BLaER1 (cell line): Measurements from ENCODE around the gene ZNF169.
"Not testable (repeated sequence)": the region's sequence is repeated elsewhere in the genome, so short reads cannot be mapped to it uniquely, and the experiment has no call there.

Experiments used
- H3K27ac ChIP-seq: shearing (Covaris generic); formaldehyde crosslinking; 2 replicates; pipeline ENCODE4 v1.8.1; 2022
- H3K27me3 ChIP-seq: shearing (Covaris generic); formaldehyde crosslinking; 2 replicates; pipeline ENCODE4 v1.8.1; 2022
- H3K36me3 ChIP-seq: shearing (Covaris generic); formaldehyde crosslinking; 2 replicates; pipeline ENCODE4 v1.8.1; 2022
- H3K4me1 ChIP-seq: shearing (Covaris generic); formaldehyde crosslinking; 2 replicates; pipeline ENCODE4 v1.8.1; 2022
- H3K4me2 ChIP-seq: shearing (Covaris generic); formaldehyde crosslinking; 2 replicates; pipeline ENCODE4 v1.8.1; 2022
- H3K4me3 ChIP-seq: shearing (Covaris generic); formaldehyde crosslinking; 2 replicates; pipeline ENCODE4 v1.8.1; 2022
- H3K9ac ChIP-seq: shearing (Covaris generic); formaldehyde crosslinking; 2 replicates; pipeline ENCODE4 v1.8.1; 2022
- H3K9me3 ChIP-seq: shearing (Covaris generic); formaldehyde crosslinking; 2 replicates; pipeline ENCODE4 v1.8.1; 2022
- H4K20me1 ChIP-seq: shearing (Covaris generic); formaldehyde crosslinking; 2 replicates; pipeline ENCODE4 v1.8.1; 2022
- Cebpa-rat ChIP-seq: shearing (Covaris generic); IDR thresholded peaks from 2 replicates; pipeline ENCODE4 v1.8.1; 2022

The ZNF169 gene

DNA sequence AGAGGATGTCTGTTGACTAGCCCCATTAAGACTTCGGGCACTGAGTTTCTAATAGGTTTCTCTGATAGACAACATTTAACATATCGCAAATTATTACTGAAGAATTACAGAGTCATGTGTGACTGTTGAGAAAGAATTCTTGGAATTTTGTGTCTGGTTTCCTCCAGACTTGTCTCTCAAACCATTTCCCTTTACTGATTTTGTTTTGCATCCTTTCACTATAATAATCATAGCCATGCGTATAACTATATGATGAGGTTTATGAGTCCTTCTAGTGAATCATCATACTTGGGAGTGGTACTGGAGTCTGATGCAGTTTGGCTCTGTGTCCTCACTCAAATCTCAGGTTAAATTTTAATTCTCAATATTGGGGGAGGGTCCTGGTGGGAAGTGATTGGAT lies 27.0 kb downstream of the ZNF169 start:
- H3K4me3 ChIP-seq = no peak overlapping the region
- H3K4me2 ChIP-seq = no peak overlapping the region
- H4K20me1 ChIP-seq = no peaks in the 10 kb centered on the region
- peaks cover 85% of the 10 kb centered on the region for H3K36me3 ChIP-seq
- no peak overlapping the region for H3K27ac ChIP-seq
- H3K27me3 ChIP-seq = no peaks in the 10 kb centered on the region
- H3K9me3 ChIP-seq = peaks cover 35% of the 10 kb centered on the region
- H3K4me1 ChIP-seq = no peaks in the 10 kb centered on the region
- no peak for TF ChIP-seq Cebpa-rat
- H3K9ac ChIP-seq = no peak overlapping the region

DNA sequence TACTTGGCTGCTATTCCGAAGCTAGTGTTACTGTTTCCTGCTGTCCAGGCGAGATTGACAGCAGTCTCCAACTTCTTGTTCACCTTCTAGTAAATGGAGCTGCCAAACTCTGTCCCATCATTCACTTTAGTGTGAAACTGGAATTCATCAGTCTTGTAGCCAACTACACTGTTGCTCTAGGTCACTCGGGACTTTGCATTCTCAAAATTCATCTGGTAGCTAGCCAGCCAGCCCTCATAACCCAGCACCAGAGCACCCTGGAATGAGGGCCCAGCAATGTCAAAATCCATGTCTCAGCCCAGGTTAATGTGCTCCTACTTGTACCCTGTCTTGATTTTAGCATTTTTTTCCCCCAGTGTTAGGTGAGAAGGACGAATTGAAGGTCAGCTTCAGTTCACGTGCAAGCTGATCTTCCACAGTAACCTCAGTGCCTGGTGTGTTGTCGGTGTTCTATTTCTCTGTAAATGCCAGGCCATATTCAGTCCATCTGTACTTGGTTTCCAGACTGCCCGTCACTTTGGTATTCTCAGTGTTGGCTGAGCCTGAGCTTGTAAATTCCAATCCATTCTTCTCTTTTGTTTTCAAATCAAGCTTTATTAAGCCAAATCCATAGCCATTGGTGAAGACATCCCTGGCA lies 28.9 kb downstream of the ZNF169 start:
- peaks cover 21% of the 10 kb centered on the region for H3K9me3 ChIP-seq
- H3K9ac ChIP-seq = no peak overlapping the region
- H3K36me3 ChIP-seq = peaks cover 81% of the 10 kb centered on the region
- H3K4me1 ChIP-seq = no peaks in the 10 kb centered on the region; the same call in 1 of the 2 replicates
- H3K27me3 ChIP-seq = no peaks in the 10 kb centered on the region
- no peak overlapping the region for H3K4me2 ChIP-seq
- no peak for TF ChIP-seq Cebpa-rat
- no peak overlapping the region for H3K27ac ChIP-seq
- H4K20me1 ChIP-seq = no peaks in the 10 kb centered on the region
- H3K4me3 ChIP-seq = no peak overlapping the region

DNA sequence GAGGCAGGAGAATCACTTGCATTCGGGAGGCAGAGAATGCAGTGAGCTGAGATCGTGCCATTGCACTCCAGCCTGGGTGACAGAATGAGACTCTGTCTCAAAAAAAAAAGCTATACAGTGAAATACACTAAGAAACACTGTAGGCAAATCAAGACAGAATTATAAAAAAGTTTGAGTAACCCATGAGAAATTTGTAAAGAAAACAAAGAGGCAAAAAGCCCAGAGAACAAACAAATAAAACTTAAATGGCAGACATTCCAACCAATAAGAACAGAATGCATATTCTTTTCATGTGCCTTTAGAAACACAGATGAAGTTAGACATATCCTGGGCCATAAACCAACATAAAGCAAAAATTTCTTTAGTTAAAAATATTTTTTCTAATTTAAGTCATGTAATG lies 30.6 kb downstream of the ZNF169 start:
- no peaks in the 10 kb centered on the region for H3K27me3 ChIP-seq
- no peak for TF ChIP-seq Cebpa-rat
- H3K36me3 ChIP-seq = peaks cover 85% of the 10 kb centered on the region
- H4K20me1 ChIP-seq = no peaks in the 10 kb centered on the region
- no peak overlapping the region for H3K4me2 ChIP-seq
- H3K27ac ChIP-seq = no peak overlapping the region
- H3K4me1 ChIP-seq = no peaks in the 10 kb centered on the region; the same call in 1 of the 2 replicates
- H3K4me3 ChIP-seq = no peak overlapping the region
- no peak overlapping the region for H3K9ac ChIP-seq
- peaks cover 9% of the 10 kb centered on the region for H3K9me3 ChIP-seq

DNA sequence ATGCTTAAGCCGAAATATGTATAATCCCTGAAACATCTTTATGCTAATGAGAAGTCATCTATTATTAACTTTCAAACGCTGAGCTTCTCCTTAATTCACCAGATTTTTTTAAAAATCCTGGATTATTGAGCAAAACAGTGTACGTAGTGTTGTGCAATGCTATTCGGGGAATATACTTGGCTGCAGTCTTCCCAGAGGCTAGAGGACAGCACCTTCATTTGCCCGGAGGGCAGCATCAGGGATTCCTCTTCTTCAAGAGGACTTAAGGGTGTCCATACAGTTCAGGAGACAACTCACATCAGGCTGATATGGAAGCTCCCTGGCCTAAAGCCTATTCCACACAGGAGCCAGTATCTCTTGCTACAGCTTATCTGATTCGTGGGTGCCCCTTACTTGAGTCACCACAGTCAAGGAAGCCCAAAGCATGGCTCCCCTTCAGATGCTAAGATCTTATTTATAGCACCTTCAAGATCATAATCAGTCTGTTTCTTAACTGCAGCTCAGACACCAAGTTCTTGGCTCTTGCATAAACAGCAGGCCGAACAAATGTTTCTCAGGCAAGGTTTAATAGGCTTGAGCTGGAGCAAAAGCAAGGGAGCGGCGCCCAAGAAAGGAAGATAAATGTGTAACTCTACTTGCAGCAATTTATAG lies 40.0 kb downstream of the ZNF169 start:
- Histone ChIP-seq H3K36me3 (peaks cover 43% of the 10 kb centered on the region), H3K4me2 (no peak overlapping the region), H3K27ac (no peak overlapping the region), H3K27me3 (no peaks in the 10 kb centered on the region), H4K20me1 (no peaks in the 10 kb centered on the region), H3K9me3 (no peaks in the 10 kb centered on the region), H3K4me3 (no peak overlapping the region), H3K4me1 (no peaks in the 10 kb centered on the region), H3K9ac (no peak overlapping the region)
- no peak for TF ChIP-seq Cebpa-rat

GRCh38 chr9:94300470-94301301 lies 41.6 kb downstream of the ZNF169 start:
- TF ChIP-seq Cebpa-rat = no peak
- no peaks in the 10 kb centered on the region for H3K9me3 ChIP-seq
- no peaks in the 10 kb centered on the region for H4K20me1 ChIP-seq
- H3K27ac ChIP-seq = no peak overlapping the region
- peaks cover 29% of the 10 kb centered on the region for H3K36me3 ChIP-seq
- no peak overlapping the region for H3K4me2 ChIP-seq
- H3K9ac ChIP-seq = no peak overlapping the region
- H3K4me1 ChIP-seq = no peaks in the 10 kb centered on the region
- no peak overlapping the region for H3K4me3 ChIP-seq
- no peaks in the 10 kb centered on the region for H3K27me3 ChIP-seq

DNA sequence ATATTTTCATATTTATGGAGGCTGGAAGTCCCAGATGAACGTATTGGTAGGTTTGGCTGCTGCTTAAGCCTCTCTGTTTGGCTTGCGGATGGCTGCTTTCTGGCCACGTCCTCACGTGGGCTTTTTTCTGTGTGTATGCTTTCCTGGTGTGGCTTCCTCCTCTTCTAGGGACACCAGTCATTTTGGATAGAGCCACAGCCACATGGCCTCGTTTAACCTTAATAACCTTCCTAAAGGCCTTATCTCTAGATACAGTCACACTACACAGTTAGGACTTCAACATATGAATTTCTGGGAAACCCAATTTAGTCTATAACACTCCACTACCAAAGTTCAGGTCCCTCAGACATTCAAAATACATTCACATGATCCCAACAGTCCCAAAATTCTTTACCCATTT lies 42.5 kb downstream of the ZNF169 start:
- no peak for TF ChIP-seq Cebpa-rat
- Histone ChIP-seq H3K9me3 (no peaks in the 10 kb centered on the region), H3K36me3 (peaks cover 26% of the 10 kb centered on the region; the same call in 1 of the 2 replicates), H3K4me2 (no peak overlapping the region), H3K4me1 (no peaks in the 10 kb centered on the region), H3K27me3 (no peaks in the 10 kb centered on the region), H3K27ac (no peak overlapping the region), H3K4me3 (no peak overlapping the region), H3K9ac (no peak overlapping the region), H4K20me1 (no peaks in the 10 kb centered on the region)

DNA sequence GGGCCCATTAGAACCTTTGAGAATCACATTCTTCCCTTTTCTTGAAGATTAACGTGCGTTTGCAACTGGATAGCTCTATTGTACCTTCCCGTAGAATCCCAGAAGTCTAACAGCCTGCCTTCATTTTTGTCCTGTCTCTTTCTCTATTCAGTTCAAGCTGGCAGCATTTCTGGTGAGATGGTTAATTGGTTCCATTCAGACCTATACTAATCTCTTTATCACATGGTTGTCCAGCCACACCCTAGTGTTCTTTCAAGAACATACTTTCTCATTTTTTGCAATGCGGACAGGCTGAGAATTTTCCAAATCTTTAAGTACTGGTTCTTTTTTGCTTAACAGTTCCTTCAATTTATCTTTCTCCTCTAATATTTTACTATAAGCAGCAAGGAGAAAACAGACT lies 43.3 kb downstream of the ZNF169 start:
- Histone ChIP-seq H4K20me1 (no peaks in the 10 kb centered on the region), H3K9me3 (no peaks in the 10 kb centered on the region), H3K4me1 (no peaks in the 10 kb centered on the region), H3K27ac (no peak overlapping the region), H3K4me3 (no peak overlapping the region), H3K36me3 (peaks cover 22% of the 10 kb centered on the region; the same call in 1 of the 2 replicates), H3K9ac (no peak overlapping the region), H3K4me2 (no peak overlapping the region), H3K27me3 (no peaks in the 10 kb centered on the region)
- TF ChIP-seq Cebpa-rat = no peak

DNA sequence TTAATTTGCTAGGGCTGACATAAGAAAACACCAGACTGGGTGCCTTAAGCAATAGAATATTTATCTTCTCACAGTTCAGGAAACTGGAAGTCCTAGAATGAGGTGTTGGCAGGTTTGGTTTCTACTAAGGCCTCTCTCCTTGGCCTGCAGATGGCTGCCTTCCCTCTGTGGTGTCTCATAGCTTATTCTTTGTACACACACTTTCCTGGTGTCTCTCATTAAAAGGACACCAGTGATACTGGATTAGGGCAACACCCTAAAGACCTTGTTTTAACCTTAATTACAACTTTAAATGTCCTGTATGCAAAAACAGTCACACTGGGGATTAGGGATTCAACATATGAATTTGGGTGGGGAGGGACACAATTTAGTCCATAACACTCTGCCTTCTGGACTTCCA lies 44.2 kb downstream of the ZNF169 start:
- no peak for TF ChIP-seq Cebpa-rat

GRCh38 chr9:94315034-94315984 lies 56.2 kb downstream of the ZNF169 start:
- not testable (repeated sequence) for H3K4me1 ChIP-seq, H3K9ac ChIP-seq, H3K4me2 ChIP-seq, H3K27ac ChIP-seq, H4K20me1 ChIP-seq, H3K27me3 ChIP-seq, H3K4me3 ChIP-seq, H3K9me3 ChIP-seq, H3K36me3 ChIP-seq

More for the DNA sequence above, 44.2 kb downstream of the ZNF169 start:
- no peak overlapping the region for H3K9ac ChIP-seq
- no peaks in the 10 kb centered on the region for H4K20me1 ChIP-seq
- H3K9me3 ChIP-seq = no peaks in the 10 kb centered on the region
- no peak overlapping the region for H3K27ac ChIP-seq
- H3K4me3 ChIP-seq = no peak overlapping the region
- no peaks in the 10 kb centered on the region for H3K4me1 ChIP-seq
- H3K27me3 ChIP-seq = no peaks in the 10 kb centered on the region
- peaks cover 22% of the 10 kb centered on the region; the same call in 1 of the 2 replicates for H3K36me3 ChIP-seq
- H3K4me2 ChIP-seq = no peak overlapping the region

GRCh38 chr9:94316236-94316635 lies 57.1 kb downstream of the ZNF169 start:
- not testable (repeated sequence) for H3K27ac ChIP-seq, H3K4me2 ChIP-seq, H3K9me3 ChIP-seq, H3K9ac ChIP-seq, H3K36me3 ChIP-seq, H3K27me3 ChIP-seq, H4K20me1 ChIP-seq, H3K4me3 ChIP-seq, H3K4me1 ChIP-seq

- not testable (repeated sequence) for H3K27me3 ChIP-seq, H3K4me2 ChIP-seq
Observed at GRCh38 chr9:94317949-94318657, 59.0 kb downstream of the ZNF169 start.

GRCh38 chr9:94322342-94322940 lies 63.3 kb downstream of the ZNF169 start:
- not testable (repeated sequence) for H3K27ac ChIP-seq, H3K27me3 ChIP-seq, H3K9ac ChIP-seq, H3K4me3 ChIP-seq, H3K36me3 ChIP-seq, H3K4me2 ChIP-seq, H4K20me1 ChIP-seq, H3K9me3 ChIP-seq
- H3K4me1 ChIP-seq = peaks cover 13% of the 10 kb centered on the region

More at GRCh38 chr9:94317949-94318657, 59.0 kb downstream of the ZNF169 start:
- H3K9me3 ChIP-seq, H3K36me3 ChIP-seq, H4K20me1 ChIP-seq, H3K4me1 ChIP-seq, H3K9ac ChIP-seq, H3K27ac ChIP-seq, H3K4me3 ChIP-seq: not testable (repeated sequence)
